RCC 7860 (cell line): Measurements from ENCODE around the gene DOCK8.
A peak's percentile ranks its signal among the peaks of the same experiment; 100 is the strongest.

Experiments used
- DNase-seq: peaks from one replicate; pipeline ENCODE4 v3.0.0-alpha.2; 2015; ENCODE audit warnings: low spot score
- FAIRE-seq: peaks from 2 replicates; lab custom pipeline; 2012; peaks lifted over from hg19 to GRCh38; lab: Jason Lieb, UNC

Gene DOCK8

GRCh38 chr9:354453-354852 is 139.8 kb downstream of the DOCK8 start:
- no peak for FAIRE-seq

GRCh38 chr9:357560-357959 is 142.9 kb downstream of the DOCK8 start:
- no peak for FAIRE-seq

More at GRCh38 chr9:354453-354852, 139.8 kb downstream of the DOCK8 start:
- DNase-seq, result no peak

GRCh38 chr9:362561-363273 is 148.1 kb downstream of the DOCK8 start:
- no peak for FAIRE-seq

More at GRCh38 chr9:357560-357959, 142.9 kb downstream of the DOCK8 start:
- no peak for DNase-seq

GRCh38 chr9:363274-363612 is 148.6 kb downstream of the DOCK8 start:
- FAIRE-seq (no peak), DNase-seq (no peak)

More at GRCh38 chr9:362561-363273, 148.1 kb downstream of the DOCK8 start:
- no peak for DNase-seq

- FAIRE-seq (no peak), DNase-seq (no peak)
Measured at GRCh38 chr9:365436-365835, 150.8 kb downstream of the DOCK8 start.

- FAIRE-seq, result no peak
- no peak for DNase-seq
Measured at GRCh38 chr9:366620-367019, 152.0 kb downstream of the DOCK8 start.

GRCh38 chr9:370086-370485 is 155.4 kb downstream of the DOCK8 start:
- FAIRE-seq, result no peak
- no peak for DNase-seq

- no peak for DNase-seq
- no peak for FAIRE-seq
Measured at GRCh38 chr9:371349-371748, 156.7 kb downstream of the DOCK8 start.

GRCh38 chr9:372128-372527 is 157.5 kb downstream of the DOCK8 start:
- no peak for DNase-seq
- no peak for FAIRE-seq

GRCh38 chr9:373759-374206 is 159.1 kb downstream of the DOCK8 start:
- FAIRE-seq, result no peak

GRCh38 chr9:374736-375135 is 160.1 kb downstream of the DOCK8 start:
- DNase-seq (no peak), FAIRE-seq (no peak)

More at GRCh38 chr9:373759-374206, 159.1 kb downstream of the DOCK8 start:
- DNase-seq, result no peak

- FAIRE-seq (no peak), DNase-seq (no peak)
Measured at GRCh38 chr9:376115-376514, 161.4 kb downstream of the DOCK8 start.

- FAIRE-seq, result no peak
- no peak for DNase-seq
Measured at GRCh38 chr9:378263-378662, 163.6 kb downstream of the DOCK8 start.

- DNase-seq (no peak), FAIRE-seq (no peak)
Measured at GRCh38 chr9:382383-382782, 167.7 kb downstream of the DOCK8 start.

- DNase-seq (peak; percentile 43), FAIRE-seq (no peak)
Measured at GRCh38 chr9:385818-386398, 171.2 kb downstream of the DOCK8 start.

- DNase-seq (no peak), FAIRE-seq (no peak)
Measured at GRCh38 chr9:389159-389558, 174.5 kb downstream of the DOCK8 start.

- no peak for FAIRE-seq
Measured at GRCh38 chr9:389758-390157, 175.1 kb downstream of the DOCK8 start.

GRCh38 chr9:392077-392804 is 177.6 kb downstream of the DOCK8 start:
- no peak for FAIRE-seq
- DNase-seq, result no peak

More at GRCh38 chr9:389758-390157, 175.1 kb downstream of the DOCK8 start:
- DNase-seq, result no peak

GRCh38 chr9:394347-395052 is 179.8 kb downstream of the DOCK8 start:
- no peak for FAIRE-seq
- no peak for DNase-seq

- DNase-seq (no peak), FAIRE-seq (no peak)
Measured at GRCh38 chr9:396396-396795, 181.7 kb downstream of the DOCK8 start.

GRCh38 chr9:398085-398484 is 183.4 kb downstream of the DOCK8 start:
- FAIRE-seq, result no peak
- no peak for DNase-seq
